Activated T-cell treated with anti-CD3 and anti-CD28 coated beads, Interleukin-2, amount 50 U/mL, for 48 hours (primary cell): ENCODE results near the gene LIX1.
"Not testable (repeated sequence)": the region's sequence is repeated elsewhere in the genome, so short reads cannot be mapped to it uniquely, and the experiment has no call there.

Source experiments
- DNase-seq, 2 experiments: peaks; one replicate each; pipeline ENCODE4 v3.0.0-alpha.2; 2020

LIX1 gene

DNA sequence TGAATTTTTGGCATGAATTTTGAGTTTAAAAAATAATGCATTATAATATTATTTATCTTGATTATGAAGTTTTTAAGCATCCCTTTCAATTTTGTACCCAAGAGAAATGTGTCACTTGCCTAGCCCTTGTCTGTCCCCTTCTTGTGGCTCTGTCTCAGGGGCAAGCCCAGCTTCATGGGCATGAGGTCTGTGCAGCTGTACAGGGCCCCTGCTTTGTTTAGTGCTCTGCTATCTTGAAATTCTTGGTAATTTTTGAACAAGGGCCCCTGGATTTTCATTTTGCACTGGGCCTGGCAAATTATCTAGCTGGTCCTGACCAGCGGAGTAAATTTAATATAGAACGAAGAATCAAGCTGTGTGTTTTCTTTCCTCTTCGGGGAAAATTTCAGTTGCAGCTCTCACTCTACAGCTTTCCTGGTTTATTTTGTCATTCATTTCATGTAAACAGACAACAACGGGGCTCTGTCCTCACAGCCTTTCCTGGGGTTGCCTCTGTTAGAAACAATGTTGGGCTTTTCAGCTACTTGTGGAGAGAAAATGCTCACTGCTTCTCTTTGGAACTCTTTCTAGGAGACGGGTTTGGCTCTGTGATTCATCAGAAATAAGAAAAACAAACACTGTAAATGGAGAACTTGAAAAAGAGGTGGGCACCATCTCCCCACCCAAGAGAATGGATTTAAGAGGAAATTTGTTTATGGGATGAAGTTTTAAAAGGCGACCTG, 41.1 kb downstream of the LIX1 start:
- no peak for DNase-seq

DNA sequence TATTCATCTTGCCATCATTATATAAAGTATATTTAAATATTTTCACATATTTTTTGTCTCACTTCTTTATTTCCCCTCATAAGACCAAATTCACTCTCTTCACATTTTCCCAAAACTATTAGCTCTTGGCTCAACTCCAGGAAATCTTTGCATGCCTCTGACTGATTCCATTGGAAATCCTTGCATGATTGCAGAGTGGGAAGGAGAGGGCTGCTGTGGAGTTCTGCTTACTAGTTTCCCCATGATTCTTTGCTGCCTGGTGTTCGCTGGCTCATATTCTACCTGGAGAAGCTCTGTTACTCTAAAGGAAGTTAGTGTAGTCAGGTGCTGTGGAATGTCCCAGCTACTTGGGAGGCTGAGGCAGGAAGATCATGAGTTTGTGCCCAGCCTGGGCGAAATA, 41.9 kb downstream of the LIX1 start:
- no peak for DNase-seq

DNA sequence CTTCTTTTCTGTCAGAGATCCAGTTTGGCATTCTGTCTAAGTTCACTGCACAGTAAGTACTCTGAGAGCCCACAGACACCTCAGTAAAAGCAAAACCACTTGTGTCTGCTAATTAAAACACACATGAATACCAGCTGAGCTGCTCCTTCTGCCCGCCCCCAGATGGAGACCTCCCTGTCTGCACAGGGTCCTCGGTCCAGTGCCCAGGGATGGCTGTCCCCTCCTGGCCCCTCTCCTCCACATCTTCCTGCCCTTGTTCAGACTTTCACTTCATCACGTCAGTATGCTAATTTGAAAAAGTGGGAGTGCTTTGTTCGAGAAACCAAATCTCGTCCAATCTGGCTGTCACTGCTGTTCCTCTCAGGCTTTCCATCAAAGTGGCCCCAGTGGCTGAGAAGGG, 43.5 kb downstream of the LIX1 start:
- DNase-seq: no peak

DNA sequence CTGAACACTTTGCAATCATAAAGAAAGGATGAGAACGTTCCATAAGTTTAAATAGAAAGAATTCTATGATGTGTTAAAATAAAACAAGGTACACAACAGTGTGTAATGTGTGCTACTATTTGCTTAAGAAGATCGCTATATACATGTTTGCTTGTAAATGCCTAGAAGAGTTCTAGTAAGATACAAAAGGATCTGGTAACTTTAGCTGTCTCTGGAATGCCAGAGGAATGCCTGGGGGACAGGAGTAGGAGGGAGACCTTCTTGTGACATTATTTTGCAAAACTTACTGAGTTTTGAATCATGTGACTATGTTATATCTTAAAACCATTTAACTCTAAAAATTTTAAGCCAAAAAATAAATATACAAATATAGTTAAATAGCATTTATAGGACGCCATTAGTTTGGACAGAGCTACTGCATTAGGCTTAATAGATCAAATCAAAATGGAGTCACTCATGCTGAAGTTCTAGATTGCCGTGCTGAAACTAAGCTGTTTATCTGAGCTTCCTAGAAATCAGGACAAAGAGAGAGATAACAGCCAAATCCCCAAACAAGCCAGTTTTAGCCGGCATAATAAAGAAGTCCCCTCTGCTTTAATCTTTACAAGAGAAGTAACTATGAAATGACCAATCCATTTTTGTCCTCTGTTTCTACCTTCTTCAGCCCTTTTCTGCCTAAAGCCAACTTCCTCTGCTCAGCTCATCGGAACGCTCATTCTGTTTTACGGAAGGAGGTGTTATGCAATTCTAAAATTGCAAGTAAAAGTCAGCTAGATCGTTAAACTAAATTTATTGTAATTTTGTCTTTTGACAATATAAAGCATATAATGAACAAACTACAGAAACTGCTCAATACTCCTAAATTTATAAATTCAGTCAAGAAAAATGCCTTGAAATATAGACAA, 44.8 kb downstream of the LIX1 start:
- DNase-seq: no peak

DNA sequence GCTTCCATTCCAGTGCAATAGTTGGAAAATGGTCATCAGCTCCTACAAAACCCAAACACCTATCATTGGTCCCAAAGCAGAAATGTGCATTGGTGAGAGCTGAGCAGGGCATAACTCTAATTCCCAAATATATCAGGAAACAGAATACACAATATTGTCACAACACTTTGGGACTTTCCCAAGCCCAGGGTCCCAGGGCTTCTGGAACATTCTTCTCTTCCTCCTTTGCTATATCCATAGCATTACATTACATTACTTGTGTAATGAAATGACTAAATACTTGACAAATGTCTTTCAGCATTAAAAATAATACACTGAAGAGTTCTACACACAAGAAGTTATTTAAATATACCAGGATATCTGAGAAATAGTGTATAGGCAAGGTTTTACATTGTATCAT, 45.6 kb downstream of the LIX1 start:
- DNase-seq: no peak

DNA sequence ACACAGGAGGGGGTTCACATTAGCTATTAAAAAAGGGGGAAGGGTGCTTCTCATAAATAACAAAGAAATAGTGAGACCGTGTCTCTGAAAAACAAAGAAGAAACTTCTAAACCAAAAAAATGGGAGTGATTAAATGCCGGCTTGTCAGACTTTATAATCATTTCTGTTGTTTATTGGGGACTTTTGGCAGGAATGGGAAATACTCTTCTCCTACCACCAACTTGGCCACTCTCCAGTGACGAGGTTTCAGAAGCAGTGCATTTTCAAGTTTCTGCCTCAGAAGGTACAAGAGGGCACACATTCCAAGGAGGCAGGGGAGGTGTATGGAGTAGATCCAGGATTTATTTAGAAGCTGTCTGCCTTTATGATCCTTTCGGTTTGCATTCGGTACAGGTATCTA, 46.2 kb downstream of the LIX1 start:
- DNase-seq: no peak

DNA sequence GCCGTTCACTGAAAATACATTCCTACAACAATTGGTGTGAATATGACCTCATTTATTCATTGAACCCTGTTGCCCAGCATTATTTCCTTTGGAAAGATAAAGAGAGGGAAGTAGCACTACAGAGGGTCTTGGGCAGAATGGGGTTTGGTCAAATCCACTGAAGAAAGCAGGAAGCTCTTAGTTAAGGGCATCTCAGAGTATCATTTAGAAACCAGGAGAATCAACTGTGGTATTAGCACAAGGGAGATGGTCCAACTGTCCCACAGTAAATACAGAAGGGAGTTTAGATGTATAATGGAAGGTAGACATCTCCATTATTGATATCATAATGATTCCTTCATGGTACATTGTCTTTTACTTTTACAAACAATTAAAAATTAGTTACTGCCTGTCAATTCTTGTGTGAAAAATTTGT, 47.1 kb downstream of the LIX1 start:
- DNase-seq: no peak

DNA sequence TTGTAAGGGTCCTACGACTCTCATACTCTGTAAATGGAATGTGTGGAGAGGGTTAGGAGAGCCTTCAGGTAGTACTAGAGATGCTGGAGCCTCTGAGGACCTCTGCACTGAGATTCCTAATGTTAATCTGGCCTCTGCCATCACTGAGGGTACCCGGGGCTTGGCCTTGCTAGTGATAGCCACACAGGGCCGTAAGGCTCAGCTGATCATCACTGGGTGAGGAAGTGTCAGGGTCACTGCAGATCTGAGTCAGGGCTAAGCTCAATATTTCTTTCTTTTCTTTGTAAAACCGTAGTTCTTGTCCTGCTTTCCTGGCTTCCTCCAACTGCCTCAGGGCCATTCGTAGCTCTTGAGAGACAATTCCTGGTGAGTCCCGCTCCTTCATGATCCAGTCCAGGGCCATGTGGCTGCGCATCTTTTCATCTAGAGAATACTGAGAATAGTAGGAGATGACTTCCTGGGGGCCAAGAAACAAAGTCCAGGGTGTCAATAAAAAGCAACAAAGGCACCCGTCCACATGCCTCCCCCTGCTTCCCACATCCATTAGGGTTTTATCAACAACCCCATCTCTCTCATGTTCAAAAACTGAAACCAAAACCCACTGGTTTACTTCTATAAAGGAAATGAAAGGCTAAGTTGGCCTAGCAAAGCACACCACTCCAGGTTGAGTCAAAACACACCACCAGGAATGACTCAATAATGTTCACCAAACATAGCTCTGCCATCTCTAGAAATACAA, 47.7 kb downstream of the LIX1 start:
- DNase-seq: peak; percentile 41 to 42

DNA sequence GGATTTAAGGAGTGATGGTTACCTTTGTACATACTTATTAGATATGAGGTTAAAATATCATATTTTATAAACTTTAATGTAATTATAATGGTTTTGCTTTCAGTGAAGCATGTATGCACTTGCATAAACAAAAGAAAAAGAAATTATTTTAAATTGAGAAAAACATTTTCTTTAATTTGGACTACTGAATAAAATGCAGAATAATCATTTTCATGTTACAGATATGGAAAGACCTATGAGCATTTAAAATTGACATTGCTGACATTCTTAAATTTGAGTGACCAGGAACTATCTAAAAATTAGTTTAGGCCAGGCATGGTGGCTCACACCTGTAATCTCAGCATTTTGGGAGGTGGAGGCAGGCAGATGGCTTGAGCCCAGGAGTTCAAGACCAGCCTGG, 49.2 kb downstream of the LIX1 start:
- DNase-seq: no peak

DNA sequence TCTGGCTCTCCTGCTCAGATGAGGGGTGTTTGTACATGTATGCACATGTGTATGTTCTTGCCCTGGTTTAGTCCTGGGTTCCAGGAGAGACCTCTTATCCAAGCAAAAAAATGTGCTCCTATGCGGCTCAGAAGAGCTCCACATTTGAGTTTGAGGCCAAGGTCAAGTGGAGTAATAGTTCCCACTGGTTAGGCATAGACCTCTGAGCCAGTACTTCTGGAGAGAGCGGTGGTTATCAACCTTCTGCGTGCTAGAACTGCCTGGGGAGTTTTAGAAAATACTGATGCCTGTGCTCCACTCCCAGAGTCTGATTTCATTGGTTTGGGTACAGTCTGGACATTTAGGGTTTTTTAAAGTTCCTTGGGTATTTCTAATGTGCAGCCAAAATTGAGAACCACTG, 51.5 kb downstream of the LIX1 start:
- no peak for DNase-seq

DNA sequence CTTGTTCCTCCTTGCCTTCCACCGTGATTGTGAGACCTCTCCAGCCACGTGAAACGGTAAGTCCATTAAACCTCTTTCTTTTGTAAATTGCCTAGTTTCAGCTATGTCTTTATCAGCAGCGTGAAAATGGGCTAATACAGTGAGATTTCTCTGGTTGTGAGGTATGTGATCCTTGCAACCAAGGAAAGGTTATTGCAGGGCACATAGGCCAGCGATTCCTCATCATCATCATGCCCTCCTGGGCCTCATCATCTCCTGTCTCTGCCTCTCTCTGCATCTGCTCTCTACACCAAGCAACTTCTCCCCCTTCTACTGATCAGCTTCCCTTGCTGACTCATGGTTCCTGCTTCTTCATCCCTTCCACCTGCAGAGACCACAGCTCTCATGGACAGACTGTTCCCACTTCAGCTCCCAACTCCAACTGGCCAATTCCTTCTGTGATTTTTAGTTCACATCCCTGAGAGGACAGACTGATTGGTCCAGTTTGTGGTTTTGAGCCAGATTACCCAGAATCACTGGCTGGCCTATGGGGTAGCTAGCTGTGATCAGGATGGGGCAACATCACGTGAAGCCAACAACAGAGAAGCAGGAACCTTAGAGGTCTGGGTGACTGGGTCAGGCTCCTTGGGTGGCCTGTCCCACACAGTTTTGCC, 53.1 kb downstream of the LIX1 start:
- DNase-seq: no peak

DNA sequence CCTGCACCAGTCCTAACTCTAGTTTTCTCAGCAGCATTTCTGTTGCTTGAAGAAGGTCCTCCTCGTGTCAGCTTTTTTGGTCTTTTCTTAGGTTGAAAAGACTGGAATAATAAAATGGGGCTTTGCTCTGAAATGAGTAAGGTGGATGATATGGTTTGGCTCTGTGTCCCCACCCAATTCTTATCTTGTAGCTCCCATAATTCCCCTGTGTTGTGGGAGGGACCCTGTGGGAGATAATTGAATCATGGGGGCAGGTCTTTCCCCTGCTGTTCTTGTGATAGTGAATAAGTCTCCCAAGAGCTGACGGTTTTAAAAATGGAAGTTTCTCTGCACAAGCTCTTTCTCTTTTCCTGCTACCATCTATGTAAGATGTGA, 53.6 kb downstream of the LIX1 start:
- DNase-seq: no peak

DNA sequence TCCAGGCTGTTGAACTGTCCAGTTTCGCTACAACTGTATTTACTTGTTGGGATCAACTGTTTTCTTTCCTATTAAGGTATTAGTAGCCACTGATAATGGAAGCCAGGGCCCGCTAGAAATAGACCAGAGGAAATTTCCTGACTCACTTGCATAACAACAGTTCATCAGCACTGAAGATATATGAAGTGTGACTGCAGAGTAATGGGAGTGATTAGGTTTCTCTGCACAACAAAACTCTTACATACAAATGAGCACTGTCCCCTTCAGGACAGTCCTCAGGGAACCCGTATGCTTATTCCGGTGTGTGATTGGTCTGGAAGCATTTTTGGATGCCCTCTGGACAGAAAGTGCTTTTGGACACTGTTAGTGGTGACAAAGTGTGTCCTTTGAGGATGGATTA, 55.3 kb downstream of the LIX1 start:
- no peak for DNase-seq

DNA sequence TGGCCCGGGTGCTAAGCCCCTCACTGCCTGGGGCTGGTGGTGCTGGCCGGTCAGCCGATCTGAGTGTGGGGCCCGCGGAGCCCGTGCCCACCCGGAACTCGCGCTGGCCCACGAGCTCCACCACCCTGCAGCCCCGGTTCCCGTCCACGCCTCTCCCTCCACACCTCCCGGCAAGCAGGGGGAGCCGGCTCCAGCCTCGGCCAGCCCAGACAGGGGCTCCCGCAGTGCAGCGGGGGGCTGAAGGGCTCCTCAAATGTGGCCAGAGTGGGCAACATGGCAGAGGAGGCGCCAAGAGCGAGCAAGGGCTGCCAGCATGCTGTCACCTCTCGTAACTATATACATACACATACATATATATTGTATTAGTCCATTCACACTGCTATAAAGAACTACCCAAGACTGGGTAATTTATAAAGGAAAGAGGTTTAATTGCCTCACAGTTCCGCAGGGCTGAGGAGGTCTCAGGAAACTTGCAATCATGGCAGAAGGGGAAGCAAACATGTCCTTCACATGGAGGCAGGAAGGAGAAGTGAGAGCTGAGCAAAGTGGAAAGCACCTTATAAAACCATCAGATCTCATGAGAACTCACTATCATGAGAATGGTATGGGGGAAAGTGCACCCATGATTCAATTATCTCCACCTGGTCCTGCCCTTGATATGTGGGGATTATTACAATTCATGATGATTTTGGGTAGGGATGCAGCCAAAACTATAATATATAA, 56.8 kb downstream of the LIX1 start:
- no peak for DNase-seq

DNA sequence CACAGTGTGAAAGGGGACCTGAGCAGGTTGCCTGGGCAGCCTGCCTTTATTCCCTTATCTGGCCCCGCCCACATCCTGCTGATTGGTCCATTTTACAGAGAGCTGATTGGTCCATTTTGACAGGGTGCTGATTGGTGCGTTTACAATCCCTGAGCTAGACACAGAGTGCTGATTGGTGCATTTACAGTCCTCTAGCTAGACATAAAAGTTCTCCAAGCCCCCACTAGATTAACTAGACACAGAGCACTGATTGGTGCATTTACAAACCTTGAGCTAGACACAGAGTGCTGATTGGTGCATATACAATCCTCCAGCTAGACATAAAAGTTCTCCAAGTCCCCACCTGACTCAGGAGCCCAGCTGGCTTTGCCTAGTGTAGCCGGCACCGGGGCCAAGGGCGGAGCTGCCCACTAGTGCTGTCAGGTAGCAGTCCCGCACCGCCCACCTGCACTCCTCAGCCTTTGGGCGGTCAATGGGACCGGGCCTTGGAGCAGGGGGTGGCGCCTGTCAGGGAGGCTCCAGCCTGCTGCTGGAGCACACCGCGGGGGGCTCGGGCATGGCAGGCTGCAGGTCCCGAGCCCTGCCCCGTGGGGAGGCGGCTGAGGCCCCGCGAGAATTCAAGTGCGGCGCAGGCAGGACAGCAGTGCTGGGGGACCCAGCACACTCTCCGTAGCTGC, 57.5 kb downstream of the LIX1 start:
- not testable (repeated sequence) for DNase-seq

DNA sequence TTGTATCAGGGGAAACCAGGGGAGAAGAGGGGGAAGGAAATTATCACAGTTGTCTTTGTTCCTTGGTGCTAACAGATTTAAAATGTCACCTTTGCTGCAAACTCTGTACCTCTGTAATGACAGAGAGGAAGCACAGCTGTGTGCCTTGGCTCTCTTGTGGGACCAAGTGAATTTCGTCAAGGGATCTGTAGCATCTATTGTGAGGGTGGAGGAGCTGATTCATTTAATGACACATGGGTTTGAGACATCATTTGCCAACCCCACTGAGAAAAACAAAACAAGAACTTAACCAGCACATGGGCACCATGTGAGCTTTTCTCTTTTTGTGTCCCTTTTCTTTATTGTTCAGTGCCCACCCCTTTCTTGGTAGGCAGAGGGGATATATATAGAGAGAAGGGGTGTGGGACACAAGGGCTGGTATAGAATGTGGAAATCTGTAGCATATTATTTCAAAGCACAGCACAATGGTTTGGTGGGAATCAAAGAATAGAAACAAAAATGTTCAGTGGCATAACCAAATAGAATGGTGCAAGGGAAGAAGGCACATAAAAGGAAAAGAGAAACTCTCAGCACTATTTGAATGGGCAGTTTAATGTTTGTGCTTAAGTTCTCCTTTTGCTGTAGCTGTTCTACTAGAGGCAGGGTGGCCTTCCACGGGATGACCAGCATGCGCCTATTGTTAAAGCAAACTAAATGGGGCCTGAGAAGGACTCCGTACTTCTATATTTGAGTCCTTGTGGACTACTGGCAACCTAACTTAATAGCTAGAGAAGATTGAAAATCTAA, 63.3 kb downstream of the LIX1 start:
- no peak for DNase-seq

DNA sequence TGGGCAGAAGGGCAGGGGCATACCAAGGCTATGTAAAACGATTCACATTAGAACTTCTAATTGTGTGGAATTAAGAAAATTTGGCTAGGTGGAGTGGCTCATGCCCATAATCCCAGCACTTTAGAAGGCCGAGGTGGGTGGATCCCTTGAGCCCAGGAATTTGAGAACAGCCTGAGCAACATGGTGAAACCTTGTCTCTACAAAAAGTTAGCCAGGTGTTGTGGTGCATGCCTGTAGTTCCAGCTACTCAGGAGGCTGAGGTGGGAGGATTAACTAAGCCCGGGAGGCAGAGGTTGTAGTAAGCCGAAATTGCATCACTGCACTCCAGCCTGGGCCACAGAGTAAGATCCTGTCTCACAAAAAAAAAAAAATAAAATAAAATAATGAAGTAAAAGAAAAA, 65.2 kb downstream of the LIX1 start:
- no peak for DNase-seq

DNA sequence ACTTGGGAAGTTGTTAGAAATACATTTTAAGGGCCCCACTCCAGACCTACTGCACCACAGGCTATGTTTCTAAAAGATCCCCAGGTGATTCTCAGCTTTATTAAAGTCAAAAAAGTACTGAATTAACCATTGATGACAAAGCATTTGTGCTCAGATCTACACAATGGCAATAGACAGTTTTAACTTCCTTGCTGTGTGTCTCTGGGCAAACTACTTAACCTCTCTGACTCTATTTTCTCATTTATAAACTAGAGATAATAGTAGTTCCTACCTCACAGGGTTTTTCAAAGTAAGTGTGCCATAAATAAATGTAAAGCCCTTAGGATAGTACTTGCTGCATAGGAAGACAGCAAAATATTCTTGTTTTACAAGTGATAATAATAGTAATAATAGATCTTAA, 66.3 kb downstream of the LIX1 start:
- no peak for DNase-seq

DNA sequence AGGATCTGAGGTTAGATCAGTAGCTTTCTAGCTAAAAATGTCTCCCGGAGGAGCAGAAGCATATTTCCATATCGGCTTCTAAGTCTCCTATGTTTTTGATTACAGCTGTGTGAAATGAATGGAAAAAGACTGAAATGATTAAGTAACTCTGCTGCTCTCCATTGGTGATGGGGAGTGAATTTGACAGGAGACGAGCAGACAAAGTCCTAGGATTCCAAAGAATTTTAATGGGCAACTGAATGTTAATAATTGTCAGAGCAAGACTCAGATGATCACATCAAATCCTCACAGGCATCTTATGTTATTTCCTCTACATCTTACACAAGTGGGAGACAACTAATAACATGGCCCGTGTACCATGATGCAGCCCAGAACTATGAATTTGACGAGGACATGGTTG, 66.8 kb downstream of the LIX1 start:
- DNase-seq: no peak

DNA sequence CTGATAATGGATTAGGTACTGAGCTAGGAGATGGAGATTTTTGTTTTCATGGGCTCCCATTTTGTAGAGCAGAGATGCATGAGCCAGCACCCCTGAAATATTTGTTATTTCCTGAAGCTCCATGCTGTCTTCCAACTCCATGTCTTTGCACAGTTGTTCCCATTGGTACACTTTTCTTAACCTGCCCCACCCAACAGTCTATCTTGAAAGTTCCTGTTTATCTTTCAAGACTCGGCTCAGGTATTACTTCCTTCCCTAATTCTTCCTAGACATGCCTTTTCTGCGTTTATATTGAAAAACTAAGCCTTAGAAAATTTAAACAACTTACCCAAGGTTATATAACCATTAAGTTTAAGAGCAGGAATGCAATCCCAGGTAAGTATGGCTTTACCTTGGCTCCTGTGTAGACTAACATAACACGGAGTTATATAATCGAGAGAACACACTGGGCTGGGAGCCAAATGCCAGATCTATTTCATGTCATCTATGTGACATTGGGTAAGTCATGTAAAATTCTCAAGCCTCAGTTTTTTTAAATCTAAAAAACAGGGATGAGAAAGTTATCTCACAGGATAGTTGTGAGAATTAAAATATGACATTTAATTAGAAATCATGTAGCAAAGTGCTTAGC, 67.4 kb downstream of the LIX1 start:
- DNase-seq: no peak

DNA sequence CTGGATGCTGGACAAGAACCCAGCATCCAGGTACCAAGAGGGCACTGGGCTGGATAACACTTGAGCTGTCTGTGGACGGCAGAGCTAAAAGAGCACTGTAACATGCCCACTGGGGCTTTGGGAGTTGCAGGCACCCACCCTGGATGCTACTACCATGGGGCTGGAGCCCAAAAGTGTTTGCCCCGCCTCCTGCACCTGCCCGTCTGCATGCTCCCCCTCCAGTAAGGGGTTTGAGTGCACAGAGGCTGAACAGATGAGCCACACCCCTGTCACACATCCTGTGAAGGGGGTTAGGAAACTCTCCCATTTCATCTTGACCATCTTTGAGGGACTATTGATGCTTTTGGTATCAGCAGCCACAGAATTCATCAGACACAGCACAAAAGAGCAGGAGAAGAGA, 69.0 kb downstream of the LIX1 start:
- no peak for DNase-seq
